ENCODE measurements around the gene PRRT4. TPM values are rescaled to one million over a fixed set of nuclear protein-coding genes. Genes with fewer than 3 reads are reported as not detected.
A peak's percentile ranks its signal among the peaks of the same experiment; 100 is the strongest.

Gene PRRT4
- total and polyA plus RNA-seq, 2 of the 13 experiments (the other 11 are each of a cell fraction or from before 2014, with no cell fraction given), result not detected

DNA sequence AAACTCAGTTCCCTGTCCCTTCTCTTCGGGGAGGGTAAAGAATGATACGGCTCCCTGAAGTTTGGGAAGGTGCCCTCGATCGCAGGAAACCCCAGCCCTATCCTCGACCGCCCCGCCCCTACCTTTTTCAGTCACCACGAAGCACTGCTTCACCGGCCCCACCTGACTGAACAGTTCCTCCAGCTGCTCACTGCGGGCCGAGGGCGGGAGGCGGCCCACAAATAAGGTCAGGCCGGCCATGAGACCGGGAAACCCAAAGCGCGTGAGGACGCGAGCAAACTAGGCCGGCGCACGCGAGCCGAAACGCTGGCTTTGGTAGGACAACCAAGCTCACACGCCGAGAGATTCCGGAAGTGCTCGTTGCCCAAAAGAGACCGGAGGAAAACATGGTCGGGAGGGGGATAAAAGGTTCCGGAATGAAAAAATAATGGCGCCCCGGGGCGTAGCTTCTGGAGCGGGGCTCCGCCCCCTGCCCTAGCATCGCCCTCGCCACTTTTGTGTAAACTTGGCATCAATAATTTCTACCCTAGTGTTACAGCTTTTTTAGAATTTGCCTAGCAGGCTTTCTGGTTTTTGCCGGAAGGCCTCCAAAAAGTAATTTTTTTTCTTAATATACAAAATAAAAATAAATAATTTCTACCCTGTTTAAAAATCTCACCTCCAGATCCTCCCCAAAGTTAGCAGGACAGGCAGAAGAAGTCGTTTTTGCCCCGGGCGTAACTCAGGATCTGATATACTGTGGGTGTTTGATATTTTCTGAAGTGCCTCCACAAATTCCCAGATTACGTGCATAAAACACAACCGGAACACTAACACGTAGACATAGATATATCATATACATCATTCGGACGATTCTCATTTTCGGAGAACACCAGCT lies 17.7 kb downstream of the PRRT4 start, which contains the start of gene RBM28 (continued):
- TF ChIP-seq ZFP36L1 (CRISPR knock-in tag; IDR thresholded peaks at IDR 0.05) (peak; percentile 100), MED1 (CRISPR knock-in tag; IDR thresholded peaks at IDR 0.05) (peak; percentile 88), RFX1 (IDR thresholded peaks at IDR 0.05) (no peak), ZNF383 (CRISPR knock-in tag; IDR thresholded peaks at IDR 0.05; ENCODE audit: borderline replicate concordance) (no peak), RELA (CRISPR knock-in tag; IDR thresholded peaks at IDR 0.05) (0 out of 2 replicates have a peak, but pooled peaks have one; percentile 23), ZNF569 (CRISPR knock-in tag; IDR thresholded peaks at IDR 0.05; ENCODE audit: borderline replicate concordance) (no peak), ADNP (CRISPR knock-in tag; IDR thresholded peaks at IDR 0.05) (no peak), ZNF605 (CRISPR knock-in tag; IDR thresholded peaks at IDR 0.05) (peak; percentile 99), SRF (IDR thresholded peaks at IDR 0.05; ENCODE audit: low read depth, low read length) (0 out of 2 replicates have a peak, but pooled peaks have one; percentile 72), ZNF124 (CRISPR knock-in tag; IDR thresholded peaks at IDR 0.05) (peak; percentile 99), RARG (CRISPR knock-in tag; IDR thresholded peaks at IDR 0.05; ENCODE audit: low read depth) (no peak), AGO1 (IDR thresholded peaks at IDR 0.05; ENCODE audit: low read depth, low read length, poor library complexity, severe bottlenecking) (peak; percentile 86), ZNF484 (CRISPR knock-in tag; IDR thresholded peaks at IDR 0.05; ENCODE audit: borderline replicate concordance, low read depth) (no peak), GATAD2A (CRISPR knock-in tag; IDR thresholded peaks at IDR 0.05) (peak; percentile 86), RBFOX2 (IDR thresholded peaks at IDR 0.05; ENCODE audit: low read depth, low read length) (peak; percentile 87), CHCHD3 (CRISPR knock-in tag; IDR thresholded peaks at IDR 0.05) (peak; percentile 100)
- TF ChIP-seq, protein P1, sequence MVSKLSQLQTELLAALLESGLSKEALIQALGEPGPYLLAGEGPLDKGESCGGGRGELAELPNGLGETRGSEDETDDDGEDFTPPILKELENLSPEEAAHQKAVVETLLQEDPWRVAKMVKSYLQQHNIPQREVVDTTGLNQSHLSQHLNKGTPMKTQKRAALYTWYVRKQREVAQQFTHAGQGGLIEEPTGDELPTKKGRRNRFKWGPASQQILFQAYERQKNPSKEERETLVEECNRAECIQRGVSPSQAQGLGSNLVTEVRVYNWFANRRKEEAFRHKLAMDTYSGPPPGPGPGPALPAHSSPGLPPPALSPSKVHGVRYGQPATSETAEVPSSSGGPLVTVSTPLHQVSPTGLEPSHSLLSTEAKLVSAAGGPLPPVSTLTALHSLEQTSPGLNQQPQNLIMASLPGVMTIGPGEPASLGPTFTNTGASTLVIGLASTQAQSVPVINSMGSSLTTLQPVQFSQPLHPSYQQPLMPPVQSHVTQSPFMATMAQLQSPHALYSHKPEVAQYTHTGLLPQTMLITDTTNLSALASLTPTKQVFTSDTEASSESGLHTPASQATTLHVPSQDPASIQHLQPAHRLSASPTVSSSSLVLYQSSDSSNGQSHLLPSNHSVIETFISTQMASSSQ (IDR thresholded peaks at IDR 0.05; ENCODE audit: low read depth), result 0 out of 2 replicates have a peak, but pooled peaks have one; percentile 36
- TF ChIP-seq, protein P1 (CRISPR knock-in tag; IDR thresholded peaks at IDR 0.05; ENCODE audit: borderline replicate concordance), result peak; percentile 89
- TF ChIP-seq, protein P2, sequence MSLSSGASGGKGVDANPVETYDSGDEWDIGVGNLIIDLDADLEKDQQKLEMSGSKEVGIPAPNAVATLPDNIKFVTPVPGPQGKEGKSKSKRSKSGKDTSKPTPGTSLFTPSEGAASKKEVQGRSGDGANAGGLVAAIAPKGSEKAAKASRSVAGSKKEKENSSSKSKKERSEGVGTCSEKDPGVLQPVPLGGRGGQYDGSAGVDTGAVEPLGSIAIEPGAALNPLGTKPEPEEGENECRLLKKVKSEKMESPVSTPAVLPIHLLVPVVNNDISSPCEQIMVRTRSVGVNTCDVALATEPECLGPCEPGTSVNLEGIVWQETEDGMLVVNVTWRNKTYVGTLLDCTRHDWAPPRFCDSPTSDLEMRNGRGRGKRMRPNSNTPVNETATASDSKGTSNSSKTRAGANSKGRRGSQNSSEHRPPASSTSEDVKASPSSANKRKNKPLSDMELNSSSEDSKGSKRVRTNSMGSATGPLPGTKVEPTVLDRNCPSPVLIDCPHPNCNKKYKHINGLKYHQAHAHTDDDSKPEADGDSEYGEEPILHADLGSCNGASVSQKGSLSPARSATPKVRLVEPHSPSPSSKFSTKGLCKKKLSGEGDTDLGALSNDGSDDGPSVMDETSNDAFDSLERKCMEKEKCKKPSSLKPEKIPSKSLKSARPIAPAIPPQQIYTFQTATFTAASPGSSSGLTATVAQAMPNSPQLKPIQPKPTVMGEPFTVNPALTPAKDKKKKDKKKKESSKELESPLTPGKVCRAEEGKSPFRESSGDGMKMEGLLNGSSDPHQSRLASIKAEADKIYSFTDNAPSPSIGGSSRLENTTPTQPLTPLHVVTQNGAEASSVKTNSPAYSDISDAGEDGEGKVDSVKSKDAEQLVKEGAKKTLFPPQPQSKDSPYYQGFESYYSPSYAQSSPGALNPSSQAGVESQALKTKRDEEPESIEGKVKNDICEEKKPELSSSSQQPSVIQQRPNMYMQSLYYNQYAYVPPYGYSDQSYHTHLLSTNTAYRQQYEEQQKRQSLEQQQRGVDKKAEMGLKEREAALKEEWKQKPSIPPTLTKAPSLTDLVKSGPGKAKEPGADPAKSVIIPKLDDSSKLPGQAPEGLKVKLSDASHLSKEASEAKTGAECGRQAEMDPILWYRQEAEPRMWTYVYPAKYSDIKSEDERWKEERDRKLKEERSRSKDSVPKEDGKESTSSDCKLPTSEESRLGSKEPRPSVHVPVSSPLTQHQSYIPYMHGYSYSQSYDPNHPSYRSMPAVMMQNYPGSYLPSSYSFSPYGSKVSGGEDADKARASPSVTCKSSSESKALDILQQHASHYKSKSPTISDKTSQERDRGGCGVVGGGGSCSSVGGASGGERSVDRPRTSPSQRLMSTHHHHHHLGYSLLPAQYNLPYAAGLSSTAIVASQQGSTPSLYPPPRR (CRISPR knock-in tag; IDR thresholded peaks at IDR 0.05; ENCODE audit: borderline replicate concordance), result peak; percentile 75
- TF ChIP-seq, protein P3, sequence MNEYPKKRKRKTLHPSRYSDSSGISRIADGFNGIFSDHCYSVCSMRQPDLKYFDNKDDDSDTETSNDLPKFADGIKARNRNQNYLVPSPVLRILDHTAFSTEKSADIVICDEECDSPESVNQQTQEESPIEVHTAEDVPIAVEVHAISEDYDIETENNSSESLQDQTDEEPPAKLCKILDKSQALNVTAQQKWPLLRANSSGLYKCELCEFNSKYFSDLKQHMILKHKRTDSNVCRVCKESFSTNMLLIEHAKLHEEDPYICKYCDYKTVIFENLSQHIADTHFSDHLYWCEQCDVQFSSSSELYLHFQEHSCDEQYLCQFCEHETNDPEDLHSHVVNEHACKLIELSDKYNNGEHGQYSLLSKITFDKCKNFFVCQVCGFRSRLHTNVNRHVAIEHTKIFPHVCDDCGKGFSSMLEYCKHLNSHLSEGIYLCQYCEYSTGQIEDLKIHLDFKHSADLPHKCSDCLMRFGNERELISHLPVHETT (CRISPR knock-in tag; conservative IDR thresholded peaks at IDR 0.05), result peak; percentile 96

Data from HepG2 (cell line).